ENCODE data around the gene LRRC7. TPM values are rescaled to one million over a fixed set of nuclear protein-coding genes. Genes with fewer than 3 reads are reported as not detected.

The LRRC7 gene
- total and polyA plus RNA-seq, 11 donors, result 0.25 to 4.1 (median 0.49) TPM; not detected in 1

DNA sequence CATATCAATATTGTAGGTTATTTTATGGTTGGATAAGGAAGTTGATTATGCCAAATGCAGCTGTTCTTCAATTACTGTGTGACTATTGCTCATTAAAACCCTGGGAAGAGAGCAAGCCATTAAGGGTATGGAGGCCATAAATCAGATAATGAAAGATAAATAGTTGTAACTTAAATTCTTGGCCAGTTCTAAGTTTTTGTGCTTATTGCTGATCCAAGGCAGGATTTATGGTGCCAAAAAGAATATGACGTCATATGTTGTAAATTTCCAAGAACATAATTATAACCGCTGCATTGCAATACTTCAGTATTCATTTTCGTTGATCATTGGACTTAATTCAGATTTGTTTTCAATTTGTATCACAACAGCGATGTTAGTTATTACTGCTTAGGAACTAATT, 426.1 kb downstream of the LRRC7 start:
- no peak for ATAC-seq
- Histone ChIP-seq H3K4me3 (no peak overlapping the region), H3K36me3 (no peaks in the 10 kb centered on the region), H3K27ac (no peak overlapping the region), H3K27me3 (no peaks in the 10 kb centered on the region), H3K4me1 (no peaks in the 10 kb centered on the region), H3K9me3 (no peaks in the 10 kb centered on the region)
- TF ChIP-seq, protein P1, sequence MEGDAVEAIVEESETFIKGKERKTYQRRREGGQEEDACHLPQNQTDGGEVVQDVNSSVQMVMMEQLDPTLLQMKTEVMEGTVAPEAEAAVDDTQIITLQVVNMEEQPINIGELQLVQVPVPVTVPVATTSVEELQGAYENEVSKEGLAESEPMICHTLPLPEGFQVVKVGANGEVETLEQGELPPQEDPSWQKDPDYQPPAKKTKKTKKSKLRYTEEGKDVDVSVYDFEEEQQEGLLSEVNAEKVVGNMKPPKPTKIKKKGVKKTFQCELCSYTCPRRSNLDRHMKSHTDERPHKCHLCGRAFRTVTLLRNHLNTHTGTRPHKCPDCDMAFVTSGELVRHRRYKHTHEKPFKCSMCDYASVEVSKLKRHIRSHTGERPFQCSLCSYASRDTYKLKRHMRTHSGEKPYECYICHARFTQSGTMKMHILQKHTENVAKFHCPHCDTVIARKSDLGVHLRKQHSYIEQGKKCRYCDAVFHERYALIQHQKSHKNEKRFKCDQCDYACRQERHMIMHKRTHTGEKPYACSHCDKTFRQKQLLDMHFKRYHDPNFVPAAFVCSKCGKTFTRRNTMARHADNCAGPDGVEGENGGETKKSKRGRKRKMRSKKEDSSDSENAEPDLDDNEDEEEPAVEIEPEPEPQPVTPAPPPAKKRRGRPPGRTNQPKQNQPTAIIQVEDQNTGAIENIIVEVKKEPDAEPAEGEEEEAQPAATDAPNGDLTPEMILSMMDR (IDR thresholded peaks at IDR 0.05), result no peak
- no peak for TF ChIP-seq POLR2A (IDR thresholded peaks at IDR 0.05)
- DNase-seq, result no peak
- intact Hi-C loops (cut with DNase I), result no loop called here
- 74 to 84% (median 77%) methylated on average over 4 of the region's 4 CpGs for WGBS, 4 donors

DNA sequence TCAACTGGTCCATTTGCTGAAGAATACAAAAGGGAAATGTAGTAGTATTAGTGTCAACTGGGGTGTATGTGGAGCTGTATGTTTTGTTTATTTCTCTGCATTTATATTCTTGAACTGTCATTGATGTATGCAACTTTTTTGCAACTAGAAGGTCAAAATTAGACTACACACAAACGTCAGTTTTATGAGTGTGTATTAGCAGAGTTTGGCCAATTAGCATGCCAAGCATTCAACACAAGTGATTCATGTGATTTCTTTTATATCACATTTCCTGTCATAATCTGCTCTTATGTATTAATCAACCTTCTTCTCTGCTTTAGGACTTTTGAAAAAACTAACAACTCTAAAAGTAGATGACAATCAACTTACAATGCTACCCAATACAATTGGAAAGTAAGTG, 426.5 kb downstream of the LRRC7 start:
- ATAC-seq (no peak), DNase-seq (no peak)
- Histone ChIP-seq H3K27me3 (no peaks in the 10 kb centered on the region), H3K4me1 (no peaks in the 10 kb centered on the region), H3K36me3 (no peaks in the 10 kb centered on the region), H3K27ac (no peak overlapping the region), H3K9me3 (no peaks in the 10 kb centered on the region), H3K4me3 (no peak overlapping the region)
- TF ChIP-seq, protein P1 (IDR thresholded peaks at IDR 0.05), result no peak
- intact Hi-C loops (cut with DNase I), result no loop called here
- 38 to 39% (median 39%) methylated on average over 1 of the region's 1 CpG for WGBS, 4 donors

- ATAC-seq, result no peak
- H3K9me3 ChIP-seq, result no peaks in the 10 kb centered on the region
- no peaks in the 10 kb centered on the region for H3K4me1 ChIP-seq
- intact Hi-C loops (cut with DNase I), result no loop called here
- H3K27me3 ChIP-seq, result no peaks in the 10 kb centered on the region
- no peak overlapping the region for H3K27ac ChIP-seq
- H3K36me3 ChIP-seq, result no peaks in the 10 kb centered on the region
- no peak for DNase-seq
- WGBS, 4 donors, result 73 to 91% (median 84%) methylated on average over 1 of the region's 1 CpG
- no peak overlapping the region for H3K4me3 ChIP-seq
- TF ChIP-seq, protein P1 (IDR thresholded peaks at IDR 0.05), result no peak
- TF ChIP-seq POLR2A (IDR thresholded peaks at IDR 0.05), result no peak
These were observed 431.1 kb downstream of the LRRC7 start for GRCh38 chr1:69998847-69999246.

DNA sequence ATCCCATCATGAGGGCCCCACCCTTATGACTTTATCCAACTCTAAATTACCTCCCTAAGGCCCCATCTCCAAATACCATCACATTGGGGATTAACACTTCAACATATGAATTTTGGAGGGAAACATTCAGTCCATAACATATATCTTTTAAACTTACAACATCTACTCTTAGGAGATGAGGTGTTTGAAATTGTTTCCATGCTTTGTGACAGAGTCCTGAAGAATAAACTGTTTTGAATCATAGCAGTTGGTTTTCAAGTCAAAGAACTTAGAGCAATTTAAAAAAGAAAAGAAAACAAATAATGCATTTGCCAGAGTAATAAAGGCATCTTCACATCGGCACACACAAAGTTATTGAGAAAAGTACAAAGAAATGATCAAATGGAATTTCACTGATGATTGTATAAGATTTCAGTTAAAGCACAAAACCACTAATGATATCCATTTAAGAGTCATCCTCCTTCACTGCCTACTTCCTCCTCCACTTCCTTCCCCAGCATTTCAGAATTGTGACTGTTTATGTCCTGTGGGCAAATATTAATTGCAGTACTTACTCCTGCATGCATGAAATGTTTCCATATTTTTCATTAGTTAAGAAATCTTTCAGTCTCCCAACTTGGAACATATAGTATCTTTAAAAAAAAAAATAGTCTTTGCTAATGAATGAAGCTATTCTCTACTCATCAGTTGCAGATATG, 435.6 kb downstream of the LRRC7 start:
- no peaks in the 10 kb centered on the region for H3K9me3 ChIP-seq
- H3K27ac ChIP-seq, result no peak overlapping the region
- TF ChIP-seq, protein P1 (IDR thresholded peaks at IDR 0.05), result no peak
- TF ChIP-seq POLR2A (IDR thresholded peaks at IDR 0.05), result no peak
- ATAC-seq (no peak), DNase-seq (no peak)
- intact Hi-C loops (cut with DNase I), result no loop called here
- no peaks in the 10 kb centered on the region for H3K36me3 ChIP-seq
- H3K4me3 ChIP-seq, result no peak overlapping the region
- 77 to 92% (median 86%) methylated on average over 1 of the region's 1 CpG for WGBS, 4 donors
- H3K27me3 ChIP-seq, result no peaks in the 10 kb centered on the region
- H3K4me1 ChIP-seq, result no peaks in the 10 kb centered on the region
